ENCODE results near the gene PHF10. TPM values are rescaled to one million over a fixed set of nuclear protein-coding genes. Genes with fewer than 3 reads are reported as not detected.

PHF10 gene
- polyA plus RNA-seq, 1 of the 3 experiments (the other 2 are of a cell fraction), result 23.5 TPM

DNA sequence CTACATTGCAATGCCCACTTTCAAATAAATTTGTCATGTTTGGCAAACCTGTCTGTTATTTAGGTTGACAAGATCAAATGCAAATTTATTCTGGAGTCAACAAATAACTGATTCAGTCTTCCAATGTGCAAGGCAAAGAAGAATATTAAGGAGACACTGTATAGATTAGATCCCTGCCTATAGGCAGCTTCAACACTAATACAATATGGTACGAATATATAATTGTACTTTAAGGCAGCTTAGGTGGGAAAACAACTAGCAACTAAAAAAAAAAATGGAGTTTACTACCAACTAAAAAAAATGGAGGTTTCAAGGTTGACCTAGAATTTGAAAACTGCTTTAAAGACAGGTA, 1.7 kb upstream of the PHF10 start:
- H3K4me2 ChIP-seq, result no peak overlapping the region
- 91% methylated on average over 1 of the region's 1 CpG for WGBS (ENCODE audit: low lambda C conversion rate)
- CTCF ChIA-PET, result no interaction called here
- peaks cover 15% of the 10 kb centered on the region for H4K20me1 ChIP-seq (ENCODE audit: insufficient read depth)
- TF ChIP-seq, protein P1, sequence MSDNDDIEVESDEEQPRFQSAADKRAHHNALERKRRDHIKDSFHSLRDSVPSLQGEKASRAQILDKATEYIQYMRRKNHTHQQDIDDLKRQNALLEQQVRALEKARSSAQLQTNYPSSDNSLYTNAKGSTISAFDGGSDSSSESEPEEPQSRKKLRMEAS (IDR thresholded peaks at IDR 0.05; ENCODE audit: low read depth), result no peak
- TF ChIP-seq RXRA (IDR thresholded peaks at IDR 0.05; ENCODE audit: borderline replicate concordance, low read depth) (no peak), EP300 (IDR thresholded peaks at IDR 0.05; ENCODE audit: borderline replicate concordance in 1 of 2, low read depth in 1 of 2, low read length in 1 of 2) (no peak), YY1 (IDR thresholded peaks at IDR 0.05; ENCODE audit: low read depth) (no peak), RFX5 (IDR thresholded peaks at IDR 0.05; ENCODE audit: low read length) (no peak), ELF1 (IDR thresholded peaks at IDR 0.05) (no peak), TEAD4 (IDR thresholded peaks at IDR 0.05; ENCODE audit: borderline replicate concordance, insufficient read depth) (no peak), TAF1 (IDR thresholded peaks at IDR 0.05; ENCODE audit: borderline replicate concordance, low read depth, low read length) (no peak), RAD21 (IDR thresholded peaks at IDR 0.05; ENCODE audit: low read length) (no peak), GATA2 (CRISPR knock-in tag; IDR thresholded peaks at IDR 0.05) (no peak), POLR2AphosphoS5 (IDR thresholded peaks at IDR 0.05; ENCODE audit: low read depth, low read length) (no peak), RCOR1 (IDR thresholded peaks at IDR 0.05; ENCODE audit: low read length) (no peak), SIN3A (IDR thresholded peaks at IDR 0.05; ENCODE audit: borderline replicate concordance, low read depth, low read length) (no peak), SMC3 (IDR thresholded peaks at IDR 0.05; ENCODE audit: low read depth, low read length) (no peak), TCF12 (IDR thresholded peaks at IDR 0.05) (no peak)
- TF ChIP-seq, protein P2, sequence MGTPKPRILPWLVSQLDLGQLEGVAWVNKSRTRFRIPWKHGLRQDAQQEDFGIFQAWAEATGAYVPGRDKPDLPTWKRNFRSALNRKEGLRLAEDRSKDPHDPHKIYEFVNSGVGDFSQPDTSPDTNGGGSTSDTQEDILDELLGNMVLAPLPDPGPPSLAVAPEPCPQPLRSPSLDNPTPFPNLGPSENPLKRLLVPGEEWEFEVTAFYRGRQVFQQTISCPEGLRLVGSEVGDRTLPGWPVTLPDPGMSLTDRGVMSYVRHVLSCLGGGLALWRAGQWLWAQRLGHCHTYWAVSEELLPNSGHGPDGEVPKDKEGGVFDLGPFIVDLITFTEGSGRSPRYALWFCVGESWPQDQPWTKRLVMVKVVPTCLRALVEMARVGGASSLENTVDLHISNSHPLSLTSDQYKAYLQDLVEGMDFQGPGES (IDR thresholded peaks at IDR 0.05; ENCODE audit: low read depth, low read length), result no peak
- TF ChIP-seq, protein P3, sequence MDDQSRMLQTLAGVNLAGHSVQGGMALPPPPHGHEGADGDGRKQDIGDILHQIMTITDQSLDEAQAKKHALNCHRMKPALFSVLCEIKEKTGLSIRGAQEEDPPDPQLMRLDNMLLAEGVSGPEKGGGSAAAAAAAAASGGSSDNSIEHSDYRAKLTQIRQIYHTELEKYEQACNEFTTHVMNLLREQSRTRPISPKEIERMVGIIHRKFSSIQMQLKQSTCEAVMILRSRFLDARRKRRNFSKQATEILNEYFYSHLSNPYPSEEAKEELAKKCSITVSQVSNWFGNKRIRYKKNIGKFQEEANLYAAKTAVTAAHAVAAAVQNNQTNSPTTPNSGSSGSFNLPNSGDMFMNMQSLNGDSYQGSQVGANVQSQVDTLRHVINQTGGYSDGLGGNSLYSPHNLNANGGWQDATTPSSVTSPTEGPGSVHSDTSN (IDR thresholded peaks at IDR 0.05), result no peak
- no peaks in the 10 kb centered on the region for H3K27me3 ChIP-seq (ENCODE audit: insufficient read depth)
- H3K9me2 ChIP-seq, result no peaks in the 10 kb centered on the region
- peaks cover 8 to 19% of the 10 kb centered on the region in 2 experiments; a peak in 3 of 4 replicates for H3K4me1 ChIP-seq (ENCODE audit: control insufficient read depth in 1 of 2, insufficient read depth in 2 of 2, low read depth in 1 of 2, low read length in 1 of 2)
- no peak overlapping the region for H3K4me3 ChIP-seq (ENCODE audit: low read depth in 2 of 2, low read length in 1 of 2)
- DNase-seq, result no peak
- POLR2A ChIA-PET, result no interaction called here
- H3K9me3 ChIP-seq, result no peaks in the 10 kb centered on the region
- no peak overlapping the region for H3K9ac ChIP-seq
- no peaks in the 10 kb centered on the region for H3K36me3 ChIP-seq (replicated peaks in 1 of 2; ENCODE audit: control insufficient read depth in 1 of 2, insufficient read depth in 2 of 2, low read length in 1 of 2)
- H3K79me2 ChIP-seq (ENCODE audit: insufficient read depth), result peaks cover 25% of the 10 kb centered on the region
- H3K27ac ChIP-seq (ENCODE audit: low read depth in 2 of 2, low read length in 1 of 2), result no peak overlapping the region
- H3F3A ChIP-seq (replicated peaks; ENCODE audit: insufficient read depth), result peaks cover 15% of the 10 kb centered on the region
- no peak overlapping the region for H2AFZ ChIP-seq (ENCODE audit: low read depth)

All from SK-N-SH (cell line).